Smooth muscle cell (in vitro differentiated cells): ENCODE data around the gene CROCC2. TPM values are rescaled to one million over a fixed set of nuclear protein-coding genes. Genes with fewer than 3 reads are reported as not detected.

ENCODE experiments used
- DNase-seq: peaks from one replicate; lab custom pipeline; 2025; ENCODE audit not compliant: unreplicated experiment; lab: John Stamatoyannopoulos, UW
- H2AFZ ChIP-seq: fragments of 200-600 bp; sonication (generic); 2 replicates; pipeline ENCODE4 v1.6.0; 2016; ENCODE audit warnings: antibody characterized with exemption, low read depth, mild to moderate bottlenecking
- H3F3A ChIP-seq: fragments of 200-600 bp; sonication (generic); 2 replicates; pipeline ENCODE4 v1.6.0; 2017; ENCODE audit warnings: antibody characterized with exemption, low read depth
- H3K27ac ChIP-seq: fragments of 200-600 bp; sonication (generic); 2 replicates; pipeline ENCODE4 v1.5.1; 2016; ENCODE audit warnings: low read depth, mild to moderate bottlenecking
- H3K27me3 ChIP-seq: fragments of 200-600 bp; sonication (generic); 2 replicates; pipeline ENCODE4 v1.6.1; 2016; ENCODE audit warnings: low read depth, mild to moderate bottlenecking
- H3K36me3 ChIP-seq: fragments of 200-600 bp; sonication (generic); 2 replicates; pipeline ENCODE4 v1.5.1; 2016; ENCODE audit warnings: low read depth
- H3K4me1 ChIP-seq: fragments of 200-600 bp; sonication (generic); 2 replicates; pipeline ENCODE4 v1.5.1; 2016; ENCODE audit warnings: low read depth
- H3K4me2 ChIP-seq: fragments of 200-600 bp; sonication (generic); 2 replicates; pipeline ENCODE4 v1.6.0; 2016; ENCODE audit warnings: mild to moderate bottlenecking
- H3K4me3 ChIP-seq: fragments of 200-600 bp; sonication (generic); 2 replicates; pipeline ENCODE4 v1.5.1; 2016; ENCODE audit warnings: mild to moderate bottlenecking
- H3K79me2 ChIP-seq: fragments of 200-600 bp; sonication (generic); 2 replicates; pipeline ENCODE4 v1.6.0; 2016; ENCODE audit warnings: low read depth, mild to moderate bottlenecking
- H3K9ac ChIP-seq: fragments of 200-600 bp; sonication (generic); 2 replicates; pipeline ENCODE4 v1.6.0; 2016; ENCODE audit warnings: low read depth
- H3K9me3 ChIP-seq: fragments of 200-600 bp; sonication (generic); replicated peaks from 2 replicates; pipeline ENCODE4 v1.5.1; 2016; ENCODE audit warnings: low read depth
- H4K20me1 ChIP-seq: fragments of 200-600 bp; sonication (generic); 2 replicates; pipeline ENCODE4 v1.6.0; 2016; ENCODE audit warnings: low read depth
- WGBS: methylation state at CpG from one replicate; pipeline ENCODE4 v1.1.7; 2016; ENCODE audit warnings: low lambda C conversion rate; 5-methylcytosine and 5-hydroxymethylcytosine counted together
- polyA plus RNA-seq: library from polyadenylated mRNA; unstranded; fragments of >200 nt; fragmentation: Nextera tagmentation; extraction: Ambion mirVana; gene quantifications from 2 replicates; pipeline ENCODE4 v1.2.1, GENCODE V29; 2016
- total RNA-seq: library from RNA; depleted of rRNA; stranded (reverse); fragments of >200 nt; gene quantifications from 2 replicates; pipeline ENCODE4 v1.2.3, GENCODE V29; 2014
- TF ChIP-seq, protein P1 (sequence below): fragments of 200-600 bp; sonication (generic); IDR thresholded peaks from 2 replicates; pipeline ENCODE4 v1.5.1; 2017; ENCODE audit warnings: borderline replicate concordance, mild to moderate bottlenecking, antibody characterized with exemption; ENCODE audit not compliant: insufficient read depth, poor library complexity, severe bottlenecking

Gene CROCC2
- total and polyA plus RNA-seq, 2 experiments from 2014 or later, result not detected

DNA sequence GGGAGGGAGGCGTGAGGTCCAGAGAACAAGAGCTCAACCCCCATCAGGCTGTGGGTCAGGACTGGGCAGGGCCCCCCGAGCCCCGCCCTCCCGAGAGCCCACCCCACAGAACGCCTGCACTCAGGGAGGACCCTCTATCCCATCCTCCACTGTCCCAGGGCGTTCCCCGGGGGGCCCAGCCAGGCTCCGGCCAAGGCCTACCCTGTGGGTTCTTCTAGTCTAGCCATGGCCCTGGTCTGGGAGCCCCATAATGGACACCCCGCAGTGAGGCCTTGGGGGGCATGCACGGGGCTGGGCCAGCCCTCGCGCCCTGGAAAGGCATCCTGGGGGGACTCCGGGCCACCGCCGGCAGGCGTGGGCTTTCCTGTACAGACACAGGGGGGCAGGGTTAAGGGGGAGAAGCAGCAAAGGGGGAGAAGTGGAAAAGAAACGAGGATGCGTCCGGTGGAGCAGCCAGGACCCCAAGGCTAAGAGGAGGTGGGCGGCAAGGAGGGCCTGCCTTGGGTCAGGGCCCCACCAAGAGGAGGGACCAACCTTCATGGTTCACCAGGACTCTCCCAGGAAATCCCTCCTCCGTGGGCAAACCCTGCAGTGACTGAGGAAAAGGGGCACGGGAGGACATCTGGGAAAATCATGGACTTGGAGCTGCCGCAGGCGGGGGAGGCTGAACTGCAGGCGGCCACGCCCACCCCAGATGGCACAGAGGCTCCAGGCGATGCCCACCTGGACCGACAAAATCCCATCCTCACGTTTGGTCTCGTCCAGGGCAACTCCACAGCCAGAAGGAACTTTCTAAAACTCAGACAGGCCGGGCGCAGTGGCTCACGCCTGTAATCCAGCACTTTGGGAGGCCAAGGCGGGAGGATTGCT lies 2.7 kb upstream of the CROCC2 start:
- Histone ChIP-seq H3K27ac (no peak overlapping the region), H4K20me1 (no peaks in the 10 kb centered on the region), H3K4me2 (no peak overlapping the region), H3K79me2 (no peaks in the 10 kb centered on the region), H3K36me3 (no peaks in the 10 kb centered on the region), H3K27me3 (no peaks in the 10 kb centered on the region), H3K4me1 (no peaks in the 10 kb centered on the region), H3K4me3 (no peak overlapping the region), H2AFZ (no peak overlapping the region), H3K9me3 (no peaks in the 10 kb centered on the region), H3K9ac (no peak overlapping the region), H3F3A (no peaks in the 10 kb centered on the region)
- TF ChIP-seq, protein P1, sequence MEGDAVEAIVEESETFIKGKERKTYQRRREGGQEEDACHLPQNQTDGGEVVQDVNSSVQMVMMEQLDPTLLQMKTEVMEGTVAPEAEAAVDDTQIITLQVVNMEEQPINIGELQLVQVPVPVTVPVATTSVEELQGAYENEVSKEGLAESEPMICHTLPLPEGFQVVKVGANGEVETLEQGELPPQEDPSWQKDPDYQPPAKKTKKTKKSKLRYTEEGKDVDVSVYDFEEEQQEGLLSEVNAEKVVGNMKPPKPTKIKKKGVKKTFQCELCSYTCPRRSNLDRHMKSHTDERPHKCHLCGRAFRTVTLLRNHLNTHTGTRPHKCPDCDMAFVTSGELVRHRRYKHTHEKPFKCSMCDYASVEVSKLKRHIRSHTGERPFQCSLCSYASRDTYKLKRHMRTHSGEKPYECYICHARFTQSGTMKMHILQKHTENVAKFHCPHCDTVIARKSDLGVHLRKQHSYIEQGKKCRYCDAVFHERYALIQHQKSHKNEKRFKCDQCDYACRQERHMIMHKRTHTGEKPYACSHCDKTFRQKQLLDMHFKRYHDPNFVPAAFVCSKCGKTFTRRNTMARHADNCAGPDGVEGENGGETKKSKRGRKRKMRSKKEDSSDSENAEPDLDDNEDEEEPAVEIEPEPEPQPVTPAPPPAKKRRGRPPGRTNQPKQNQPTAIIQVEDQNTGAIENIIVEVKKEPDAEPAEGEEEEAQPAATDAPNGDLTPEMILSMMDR, result no peak
- no peak for DNase-seq
- WGBS, result 96% methylated on average over 32 of the region's 34 CpGs

DNA sequence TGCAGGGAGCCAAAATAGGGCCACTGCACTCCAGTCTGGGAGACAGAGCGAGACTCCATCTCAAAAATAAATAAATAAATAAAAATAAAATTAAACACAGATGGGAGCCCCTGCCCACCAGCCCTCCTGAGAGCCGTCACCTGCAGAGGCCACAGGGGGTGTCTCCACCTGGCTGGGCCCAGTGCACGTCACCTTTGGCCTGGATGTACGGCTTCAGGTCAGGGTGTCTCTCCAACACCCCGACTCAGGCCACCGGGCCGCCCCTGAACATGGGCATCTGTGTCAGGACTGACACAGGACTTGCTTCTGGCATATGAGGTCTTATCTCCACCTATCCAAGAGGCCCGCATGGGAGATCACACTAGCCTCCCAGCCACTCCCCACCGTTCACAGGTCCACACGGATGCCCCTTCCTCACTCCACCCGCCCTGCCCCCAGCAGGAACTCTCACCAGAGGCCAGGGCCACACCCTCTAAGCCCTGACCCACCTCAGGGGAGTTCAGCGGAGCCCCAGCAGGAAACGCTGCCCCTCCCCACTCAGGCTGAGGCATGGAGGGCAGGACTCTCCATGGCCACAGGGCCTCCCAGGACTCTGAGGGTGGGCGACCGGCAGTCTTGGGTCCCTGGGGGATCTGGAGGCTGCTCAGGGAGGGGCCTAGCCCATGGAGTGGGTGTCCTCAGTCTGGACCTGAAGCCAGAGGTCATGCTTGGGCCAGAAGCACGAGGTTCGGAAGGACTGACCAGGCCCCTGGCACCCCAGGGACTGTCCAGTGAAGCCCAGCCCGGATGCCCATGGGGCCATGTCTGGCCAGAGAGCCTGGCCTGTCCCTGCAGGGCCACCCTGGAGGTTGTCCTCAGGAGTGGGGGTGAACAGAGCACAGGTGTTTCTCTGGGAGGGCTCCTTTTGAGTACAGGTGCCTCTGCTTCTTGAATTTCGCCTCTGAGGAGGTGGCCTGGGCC lies 1.6 kb upstream of the CROCC2 start:
- H3K9ac ChIP-seq, result no peak overlapping the region
- DNase-seq, result no peak
- H3K4me2 ChIP-seq, result no peak overlapping the region
- H4K20me1 ChIP-seq, result no peaks in the 10 kb centered on the region
- no peak overlapping the region for H2AFZ ChIP-seq
- no peak overlapping the region for H3K27ac ChIP-seq
- no peaks in the 10 kb centered on the region for H3K9me3 ChIP-seq
- H3K36me3 ChIP-seq, result no peaks in the 10 kb centered on the region
- H3K4me1 ChIP-seq, result no peaks in the 10 kb centered on the region
- no peaks in the 10 kb centered on the region for H3K79me2 ChIP-seq
- WGBS, result 93% methylated on average over 19 of the region's 19 CpGs
- no peaks in the 10 kb centered on the region for H3K27me3 ChIP-seq
- H3K4me3 ChIP-seq, result no peak overlapping the region
- H3F3A ChIP-seq, result no peaks in the 10 kb centered on the region
- TF ChIP-seq, protein P1, result no peak

GRCh38 chr2:240905176-240905781 lies 857 bp upstream of the CROCC2 start:
- Histone ChIP-seq H3K4me1 (no peaks in the 10 kb centered on the region), H3K9ac (no peak overlapping the region), H3K27me3 (no peaks in the 10 kb centered on the region), H3F3A (no peaks in the 10 kb centered on the region), H3K9me3 (no peaks in the 10 kb centered on the region), H2AFZ (no peak overlapping the region), H3K79me2 (no peaks in the 10 kb centered on the region), H4K20me1 (no peaks in the 10 kb centered on the region), H3K36me3 (no peaks in the 10 kb centered on the region), H3K27ac (no peak overlapping the region), H3K4me2 (no peak overlapping the region), H3K4me3 (no peak overlapping the region)
- 93% methylated on average over 13 of the region's 13 CpGs for WGBS
- TF ChIP-seq, protein P1, result no peak
- no peak for DNase-seq
